HEK293 (cell line): ENCODE data around the gene HSD3B2.
A peak's percentile ranks its signal among the peaks of the same experiment; 100 is the strongest.

ENCODE experiments used
- CTCF ChIA-PET: fragments of 350-600 bp; formaldehyde crosslinking; extraction: SDS; loops from one replicate; lab custom pipeline; 2021; ENCODE audit warnings: antibody characterized with exemption; lab: Yijun Ruan, JAX
- POLR2A ChIA-PET: fragments of 300-600 bp; formaldehyde crosslinking; extraction: SDS; loops from one replicate; lab custom pipeline; 2020; ENCODE audit warnings: antibody characterized with exemption, inconsistent platforms; lab: Yijun Ruan, JAX
- H3K27ac ChIP-seq: fragments of 200-500 bp; sonication (Bioruptor generic); 2 replicates; pipeline ENCODE4 v1.5.1; 2014; ENCODE audit warnings: low read depth, low read length, control low read depth, inconsistent platforms; ENCODE audit errors: extremely low read depth
- H3K36me3 ChIP-seq, 2 experiments: fragments of 200-500 bp in 1 of 2; sonication (Bioruptor generic) in 1 of 2; 1 replicate in 1 of 2; 2 replicates in 1 of 2; pipeline ENCODE4 v1.5.1; 2014 to 2017; ENCODE audit warnings: inconsistent platforms in 2 of 2, low read length in 2 of 2; ENCODE audit not compliant: control insufficient read depth in 2 of 2, insufficient read depth in 1 of 2
- H3K4me1 ChIP-seq: fragments of 200-500 bp; sonication (Bioruptor generic); 2 replicates; pipeline ENCODE4 v1.5.1; 2014; ENCODE audit warnings: mild to moderate bottlenecking, low read length, inconsistent platforms; ENCODE audit not compliant: control insufficient read depth, insufficient read depth
- H3K4me3 ChIP-seq: 2 replicates; pipeline ENCODE4 v1.5.1; 2011; ENCODE audit warnings: low read depth, mild to moderate bottlenecking, control low read depth, low read length, moderate library complexity
- H3K9me3 ChIP-seq: fragments of 200-500 bp; sonication (Bioruptor generic); 2 replicates; pipeline ENCODE4 v1.5.1; 2014; ENCODE audit warnings: low read depth, low read length, inconsistent platforms; ENCODE audit not compliant: control insufficient read depth, insufficient read depth
- GFI1B ChIP-seq: fragments of 450-650 bp; formaldehyde crosslinking; IDR thresholded peaks from 2 replicates; pipeline ENCODE4 v1.5.1; 2016; ENCODE audit warnings: missing biosample characterization, missing genetic modification characterization
- GLIS1 ChIP-seq: fragments of 450-650 bp; formaldehyde crosslinking; IDR thresholded peaks from 2 replicates; pipeline ENCODE4 v1.5.1; 2016; ENCODE audit warnings: missing biosample characterization, missing genetic modification characterization
- HIC1 ChIP-seq: fragments of 450-650 bp; formaldehyde crosslinking; IDR thresholded peaks from 2 replicates; pipeline ENCODE4 v1.5.1; 2016; ENCODE audit warnings: missing biosample characterization, missing genetic modification characterization
- KLF7 ChIP-seq: fragments of 450-650 bp; formaldehyde crosslinking; IDR thresholded peaks from 2 replicates; pipeline ENCODE4 v1.5.1; 2016; ENCODE audit warnings: missing biosample characterization, missing genetic modification characterization, borderline replicate concordance
- SCRT2 ChIP-seq: fragments of 450-650 bp; formaldehyde crosslinking; IDR thresholded peaks from 2 replicates; pipeline ENCODE4 v1.5.1; 2016; ENCODE audit warnings: missing biosample characterization, missing genetic modification characterization
- SP7 ChIP-seq: fragments of 450-650 bp; formaldehyde crosslinking; IDR thresholded peaks from 2 replicates; pipeline ENCODE4 v1.5.1; 2016; ENCODE audit warnings: missing biosample characterization, missing genetic modification characterization
- ZNF214 ChIP-seq: fragments of 450-650 bp; formaldehyde crosslinking; IDR thresholded peaks from 2 replicates; pipeline ENCODE4 v1.5.1; 2017; ENCODE audit warnings: missing biosample characterization, mild to moderate bottlenecking, missing genetic modification characterization, borderline replicate concordance
- ZNF23 ChIP-seq: fragments of 450-650 bp; formaldehyde crosslinking; IDR thresholded peaks from 2 replicates; pipeline ENCODE4 v1.5.1; 2016; ENCODE audit warnings: missing biosample characterization, missing genetic modification characterization, borderline replicate concordance
- ZNF366 ChIP-seq: fragments of 450-650 bp; formaldehyde crosslinking; conservative IDR thresholded peaks from 2 replicates; pipeline ENCODE4 v1.5.1; 2016; ENCODE audit warnings: missing biosample characterization, missing genetic modification characterization
- ZNF521 ChIP-seq: fragments of 450-650 bp; formaldehyde crosslinking; IDR thresholded peaks from 2 replicates; pipeline ENCODE4 v1.5.1; 2017; ENCODE audit warnings: missing biosample characterization, mild to moderate bottlenecking, missing genetic modification characterization
- ZNF600 ChIP-seq: fragments of 450-650 bp; formaldehyde crosslinking; IDR thresholded peaks from 2 replicates; pipeline ENCODE4 v1.5.1; 2016; ENCODE audit warnings: missing biosample characterization, missing genetic modification characterization
- ZNF624 ChIP-seq: fragments of 450-650 bp; formaldehyde crosslinking; IDR thresholded peaks from 2 replicates; pipeline ENCODE4 v1.5.1; 2017; ENCODE audit warnings: missing biosample characterization, missing genetic modification characterization
- ZNF629 ChIP-seq: fragments of 450-650 bp; formaldehyde crosslinking; IDR thresholded peaks from 2 replicates; pipeline ENCODE4 v1.5.1; 2017; ENCODE audit warnings: missing biosample characterization, missing genetic modification characterization
- ZNF785 ChIP-seq: fragments of 450-650 bp; formaldehyde crosslinking; IDR thresholded peaks from 2 replicates; pipeline ENCODE4 v1.5.1; 2016; ENCODE audit warnings: missing biosample characterization, missing genetic modification characterization
- TF ChIP-seq, protein P1 (sequence below): fragments of 450-650 bp; formaldehyde crosslinking; IDR thresholded peaks from 2 replicates; pipeline ENCODE4 v1.5.1; 2016; ENCODE audit warnings: missing biosample characterization, missing genetic modification characterization
- TF ChIP-seq, protein P2 (sequence below): fragments of 450-650 bp; formaldehyde crosslinking; IDR thresholded peaks from 2 replicates; pipeline ENCODE4 v1.5.1; 2017; ENCODE audit warnings: missing biosample characterization, missing genetic modification characterization
- TF ChIP-seq, protein P3 (sequence below): fragments of 450-650 bp; formaldehyde crosslinking; IDR thresholded peaks from 2 replicates; pipeline ENCODE4 v1.5.1; 2017; ENCODE audit warnings: missing biosample characterization, missing genetic modification characterization

HSD3B2 gene

DNA sequence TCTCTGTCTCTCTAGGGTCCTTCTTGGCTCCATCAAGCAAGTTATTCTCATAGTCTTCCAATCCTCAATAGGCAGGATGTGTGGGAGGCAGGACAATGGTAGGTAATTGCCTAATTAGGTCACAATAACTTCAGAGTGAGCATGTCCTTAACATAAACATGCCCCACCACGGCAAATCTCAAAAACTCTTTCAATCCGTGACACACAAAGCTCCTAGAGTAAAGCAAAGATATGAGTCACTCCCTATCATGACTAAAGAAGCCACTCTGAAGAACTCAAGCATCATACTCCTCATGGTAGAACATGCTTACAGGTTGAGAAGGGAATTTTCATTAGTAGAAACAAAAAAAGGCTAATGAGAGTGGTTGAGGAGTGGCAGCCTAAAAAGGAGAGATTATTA lies 41.5 kb upstream of the HSD3B2 start:
- Histone ChIP-seq H3K27ac (no peak overlapping the region), H3K36me3 (no peaks in the 10 kb centered on the region), H3K4me1 (peaks cover 8% of the 10 kb centered on the region), H3K9me3 (no peaks in the 10 kb centered on the region), H3K4me3 (no peak overlapping the region)
- ChIA-PET CTCF (interaction anchor here (0.6 to 2.0 kb wide), 20 partner anchors 11 to 370 kb away, joined by 3 to 13 read pairs (median 4); no protein-coding TSS in a partner anchor), POLR2A (no interaction called here)
- TF ChIP-seq GFI1B (tag by site-specific recombination) = peak; percentile 86
- no peak for TF ChIP-seq KLF7
- TF ChIP-seq ZNF600 = 0 out of 2 replicates have a peak, but pooled peaks have one; percentile 44
- TF ChIP-seq SP7 (tag by site-specific recombination) = peak; percentile 24; the same call in 1 of the 2 replicates
- TF ChIP-seq ZNF366 (tag by site-specific recombination) = peak; percentile 48; the same call in 1 of the 2 replicates
- no peak for TF ChIP-seq HIC1 (tag by site-specific recombination)
- TF ChIP-seq ZNF785 = no peak
- TF ChIP-seq ZNF23 = no peak
- TF ChIP-seq, protein P1, sequence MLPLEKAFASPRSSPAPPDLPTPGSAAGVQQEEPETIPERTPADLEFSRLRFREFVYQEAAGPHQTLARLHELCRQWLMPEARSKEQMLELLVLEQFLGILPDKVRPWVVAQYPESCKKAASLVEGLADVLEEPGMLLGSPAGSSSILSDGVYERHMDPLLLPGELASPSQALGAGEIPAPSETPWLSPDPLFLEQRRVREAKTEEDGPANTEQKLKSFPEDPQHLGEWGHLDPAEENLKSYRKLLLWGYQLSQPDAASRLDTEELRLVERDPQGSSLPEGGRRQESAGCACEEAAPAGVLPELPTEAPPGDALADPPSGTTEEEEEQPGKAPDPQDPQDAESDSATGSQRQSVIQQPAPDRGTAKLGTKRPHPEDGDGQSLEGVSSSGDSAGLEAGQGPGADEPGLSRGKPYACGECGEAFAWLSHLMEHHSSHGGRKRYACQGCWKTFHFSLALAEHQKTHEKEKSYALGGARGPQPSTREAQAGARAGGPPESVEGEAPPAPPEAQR (tag by site-specific recombination) = no peak
- TF ChIP-seq, protein P2, sequence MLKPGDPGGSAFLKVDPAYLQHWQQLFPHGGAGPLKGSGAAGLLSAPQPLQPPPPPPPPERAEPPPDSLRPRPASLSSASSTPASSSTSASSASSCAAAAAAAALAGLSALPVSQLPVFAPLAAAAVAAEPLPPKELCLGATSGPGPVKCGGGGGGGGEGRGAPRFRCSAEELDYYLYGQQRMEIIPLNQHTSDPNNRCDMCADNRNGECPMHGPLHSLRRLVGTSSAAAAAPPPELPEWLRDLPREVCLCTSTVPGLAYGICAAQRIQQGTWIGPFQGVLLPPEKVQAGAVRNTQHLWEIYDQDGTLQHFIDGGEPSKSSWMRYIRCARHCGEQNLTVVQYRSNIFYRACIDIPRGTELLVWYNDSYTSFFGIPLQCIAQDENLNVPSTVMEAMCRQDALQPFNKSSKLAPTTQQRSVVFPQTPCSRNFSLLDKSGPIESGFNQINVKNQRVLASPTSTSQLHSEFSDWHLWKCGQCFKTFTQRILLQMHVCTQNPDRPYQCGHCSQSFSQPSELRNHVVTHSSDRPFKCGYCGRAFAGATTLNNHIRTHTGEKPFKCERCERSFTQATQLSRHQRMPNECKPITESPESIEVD (tag by site-specific recombination) = no peak
- TF ChIP-seq SCRT2 (tag by site-specific recombination) = peak; percentile 64; the same call in 1 of the 2 replicates
- no peak for TF ChIP-seq ZNF214 (tag by site-specific recombination)
- peak; percentile 42; the same call in 1 of the 2 replicates for TF ChIP-seq GLIS1 (tag by site-specific recombination)
- peak; percentile 43; the same call in 1 of the 2 replicates for TF ChIP-seq ZNF629
- TF ChIP-seq, protein P3, sequence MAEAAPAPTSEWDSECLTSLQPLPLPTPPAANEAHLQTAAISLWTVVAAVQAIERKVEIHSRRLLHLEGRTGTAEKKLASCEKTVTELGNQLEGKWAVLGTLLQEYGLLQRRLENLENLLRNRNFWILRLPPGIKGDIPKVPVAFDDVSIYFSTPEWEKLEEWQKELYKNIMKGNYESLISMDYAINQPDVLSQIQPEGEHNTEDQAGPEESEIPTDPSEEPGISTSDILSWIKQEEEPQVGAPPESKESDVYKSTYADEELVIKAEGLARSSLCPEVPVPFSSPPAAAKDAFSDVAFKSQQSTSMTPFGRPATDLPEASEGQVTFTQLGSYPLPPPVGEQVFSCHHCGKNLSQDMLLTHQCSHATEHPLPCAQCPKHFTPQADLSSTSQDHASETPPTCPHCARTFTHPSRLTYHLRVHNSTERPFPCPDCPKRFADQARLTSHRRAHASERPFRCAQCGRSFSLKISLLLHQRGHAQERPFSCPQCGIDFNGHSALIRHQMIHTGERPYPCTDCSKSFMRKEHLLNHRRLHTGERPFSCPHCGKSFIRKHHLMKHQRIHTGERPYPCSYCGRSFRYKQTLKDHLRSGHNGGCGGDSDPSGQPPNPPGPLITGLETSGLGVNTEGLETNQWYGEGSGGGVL (tag by site-specific recombination) = peak; percentile 40
- TF ChIP-seq ZNF624 (tag by site-specific recombination) = no peak

DNA sequence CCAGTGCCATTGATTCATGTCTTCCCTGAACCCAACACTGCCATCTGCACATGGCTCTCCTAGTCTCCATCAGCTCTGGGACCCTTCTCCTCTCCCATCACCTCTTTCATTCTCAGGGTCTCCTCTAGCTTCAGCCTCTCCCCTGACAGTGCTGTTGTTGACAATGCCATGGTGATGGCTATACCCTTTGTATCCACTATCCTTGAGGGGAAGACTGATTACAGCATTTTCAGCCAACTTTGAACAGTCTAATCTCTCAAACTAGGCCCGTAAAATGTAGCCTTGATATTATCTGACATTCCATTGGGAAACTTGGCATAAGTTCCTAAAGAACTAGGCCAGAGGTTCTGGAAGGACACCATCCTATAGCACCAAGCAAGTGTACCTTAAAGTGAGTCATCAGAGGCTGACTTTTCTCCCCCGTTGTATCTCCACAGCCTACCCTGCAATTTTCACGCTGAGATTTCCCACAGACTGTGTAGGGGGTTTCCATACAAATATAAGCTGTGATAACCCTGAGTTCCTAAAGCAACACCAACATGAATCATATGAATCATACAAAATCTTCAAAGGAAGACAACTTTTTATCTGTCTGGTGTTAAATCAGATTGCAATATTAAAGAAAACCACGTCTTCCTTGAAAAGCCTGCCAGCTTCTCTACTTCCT lies 40.6 kb upstream of the HSD3B2 start:
- TF ChIP-seq SP7 (tag by site-specific recombination) = peak; percentile 74
- no peak for TF ChIP-seq ZNF521 (tag by site-specific recombination)
- TF ChIP-seq, all 188 proteins: peak for 1
- Histone ChIP-seq H3K27ac (no peak overlapping the region), H3K9me3 (no peaks in the 10 kb centered on the region), H3K4me3 (no peak overlapping the region), H3K36me3 (no peaks in the 10 kb centered on the region), H3K4me1 (peaks cover 8% of the 10 kb centered on the region)
- POLR2A ChIA-PET = no interaction called here
- CTCF ChIA-PET = interaction anchor here (0.6 to 1.6 kb wide), 4 partner anchors 95 to 301 kb away, joined by 3 to 7 read pairs (median 4); no protein-coding TSS in a partner anchor
